HG02973 (cell line): ENCODE results near the gene TBC1D8.
A peak's percentile ranks its signal among the peaks of the same experiment; 100 is the strongest.

Experiments
- ATAC-seq: cut with Tn5 transposase; IDR thresholded peaks from one replicate; pipeline ENCODE4 v1.9.1; 2021; ENCODE audit warnings: moderate library complexity; ENCODE audit not compliant: unreplicated experiment

Gene TBC1D8

GRCh38 chr2:101037161-101037755 lies 113.9 kb downstream of the TBC1D8 start:
- ATAC-seq, result no peak

- ATAC-seq, result no peak
These were observed 114.6 kb downstream of the TBC1D8 start for GRCh38 chr2:101036562-101036961.

- ATAC-seq, result no peak
These were observed 119.0 kb downstream of the TBC1D8 start for GRCh38 chr2:101032084-101032776.

- no peak for ATAC-seq
These were observed 120.2 kb downstream of the TBC1D8 start for GRCh38 chr2:101030866-101031554.

GRCh38 chr2:101027852-101028251 lies 123.3 kb downstream of the TBC1D8 start:
- ATAC-seq, result no peak

GRCh38 chr2:101026923-101027469 lies 124.2 kb downstream of the TBC1D8 start:
- no peak for ATAC-seq

GRCh38 chr2:101026253-101026701 lies 124.9 kb downstream of the TBC1D8 start:
- ATAC-seq, result no peak

- no peak for ATAC-seq
These were observed 125.6 kb downstream of the TBC1D8 start for GRCh38 chr2:101025561-101025960.

GRCh38 chr2:101023327-101024107 lies 127.7 kb downstream of the TBC1D8 start:
- ATAC-seq, result no peak

GRCh38 chr2:101022221-101022620 lies 129.0 kb downstream of the TBC1D8 start:
- no peak for ATAC-seq

- no peak for ATAC-seq
These were observed 132.2 kb downstream of the TBC1D8 start for GRCh38 chr2:101018934-101019333.

- ATAC-seq, result no peak
These were observed 133.8 kb downstream of the TBC1D8 start for GRCh38 chr2:101017371-101017770.

- ATAC-seq, result no peak
These were observed 136.8 kb downstream of the TBC1D8 start for GRCh38 chr2:101014264-101014857.

- ATAC-seq, result no peak
These were observed 138.4 kb downstream of the TBC1D8 start for GRCh38 chr2:101012706-101013181.

- ATAC-seq, result peak; percentile 93
These were observed 139.0 kb downstream of the TBC1D8 start for GRCh38 chr2:101012054-101012705.

- no peak for ATAC-seq
These were observed 140.0 kb downstream of the TBC1D8 start for GRCh38 chr2:101011152-101011551.

GRCh38 chr2:101007415-101008345 lies 143.5 kb downstream of the TBC1D8 start:
- no peak for ATAC-seq

- ATAC-seq, result no peak
These were observed 145.0 kb downstream of the TBC1D8 start for GRCh38 chr2:101006065-101006715.
